Measurements from ENCODE around the gene FAM20C. TPM values are rescaled to one million over a fixed set of nuclear protein-coding genes. Genes with fewer than 3 reads are reported as not detected.

Gene FAM20C
- total and polyA plus RNA-seq, 2 of the 8 experiments (the other 6 are each of a cell fraction or from before 2014, with no cell fraction given), result 9.5 to 34.8 TPM

- H3K56ac ChIP-seq (replicated peaks; ENCODE audit: insufficient read length, low read depth, low read length), result no peak overlapping the region
- no peak overlapping the region for H2BK20ac ChIP-seq (ENCODE audit: low read length)
- DNase-seq (ENCODE audit: low read depth in 1 of 2, low spot score in 2 of 2) (no peak), FAIRE-seq (no peak)
- H3K4me3 ChIP-seq (ENCODE audit: extremely low read depth in 1 of 4, insufficient read depth in 2 of 4, low read depth in 3 of 4, low read length in 4 of 4), result no peak overlapping the region
- no peak overlapping the region; the same call in 1 of the 2 replicates for H4K8ac ChIP-seq (ENCODE audit: extremely low read depth, insufficient read depth, low read length)
- peaks cover 2% of the 10 kb centered on the region; the same call in 1 of the 2 replicates for H3K23me2 ChIP-seq (ENCODE audit: low read depth, low read length)
- H4K20me1 ChIP-seq (replicated peaks in 1 of 2; ENCODE audit: control insufficient read depth in 1 of 2, insufficient read depth in 2 of 2, low read length in 2 of 2), result peaks cover 0 to 14% of the 10 kb centered on the region in 2 experiments
- H3K9me3 ChIP-seq (ENCODE audit: insufficient read depth in 2 of 2, low read depth in 1 of 2, low read length in 1 of 2), result peaks cover under 1 to 2% of the 10 kb centered on the region in 2 experiments; a peak in 2 of 4 replicates
- H2BK12ac ChIP-seq (ENCODE audit: low read depth, low read length), result no peak overlapping the region
- H3K18ac ChIP-seq (ENCODE audit: extremely low read depth, low read length), result no peak overlapping the region
- no peak overlapping the region for H3K9ac ChIP-seq (replicated peaks in 1 of 4; ENCODE audit: extremely low read depth in 1 of 4, low read depth in 3 of 4, low read length in 3 of 4)
- H3K14ac ChIP-seq (ENCODE audit: insufficient read length), result no peak overlapping the region
- H2BK15ac ChIP-seq (ENCODE audit: low read length), result no peak overlapping the region
- TF ChIP-seq SIN3A (conservative IDR thresholded peaks at IDR 0.05 in 1 of 2, IDR thresholded peaks at IDR 0.05 in 1 of 2; ENCODE audit: low read depth in 1 of 2, low read length in 2 of 2) (no peak), BRCA1 (IDR thresholded peaks at IDR 0.05; ENCODE audit: low read depth, low read length) (no peak)
- no peak overlapping the region for H2BK120ac ChIP-seq (replicated peaks; ENCODE audit: low read depth, low read length)
- no peak overlapping the region for H3K4ac ChIP-seq (replicated peaks; ENCODE audit: insufficient read length, low read depth, low read length)
- no peak overlapping the region for H3K23ac ChIP-seq (ENCODE audit: insufficient read length)
- no peak overlapping the region for H3K27ac ChIP-seq (ENCODE audit: low read depth, low read length)
- H3K79me2 ChIP-seq (ENCODE audit: control insufficient read depth in 1 of 2, insufficient read depth in 2 of 2, low read length in 2 of 2), result peaks cover 0 to 13% of the 10 kb centered on the region in 2 experiments; a peak in 1 of 4 replicates
- H3K4me2 ChIP-seq (ENCODE audit: insufficient read depth in 1 of 2, low read depth in 2 of 2, low read length in 2 of 2), result no peak overlapping the region
- peaks cover 0 to 6% (median 0%) of the 10 kb centered on the region in 4 experiments; a peak in 1 of 7 replicates for H3K4me1 ChIP-seq (replicated peaks in 1 of 4; ENCODE audit: control insufficient read depth in 3 of 4, insufficient read depth in 4 of 4, low read length in 3 of 4)
- CTCF ChIA-PET (ENCODE audit: partially characterized antibody), result interaction anchor here (0.9 to 4.3 kb wide), 10 partner anchors 8 to 151 kb away, joined by 3 to 37 read pairs (median 4); no protein-coding TSS in a partner anchor
- no peak overlapping the region for H2AK5ac ChIP-seq (ENCODE audit: low read depth, low read length)
- H2BK5ac ChIP-seq (ENCODE audit: low read depth, low read length), result no peak overlapping the region
- H4K91ac ChIP-seq (replicated peaks; ENCODE audit: insufficient read length, low read length), result no peak overlapping the region
- no peak overlapping the region for H4K5ac ChIP-seq (ENCODE audit: insufficient read length, low read depth, low read length)
- no peak overlapping the region for H2AFZ ChIP-seq (ENCODE audit: low read length)
- peaks cover 4% of the 10 kb centered on the region for H3K79me1 ChIP-seq (ENCODE audit: low read depth, low read length)
- 92% methylated on average over 24 of the region's 24 CpGs; no CpG with 5 or more reads in 1 of the 2 experiments for WGBS, 2 experiments (ENCODE audit: extremely low coverage in 1 of 2, insufficient coverage in 1 of 2, insufficient read length in 1 of 2, insufficient replicate concordance in 2 of 2, low coverage in 1 of 2, low lambda C conversion rate in 2 of 2, missing lambda C conversion rate in 1 of 2)
- H3K27me3 ChIP-seq (replicated peaks in 1 of 4; ENCODE audit: control insufficient read depth in 3 of 4, extremely low read depth in 1 of 4, insufficient read depth in 3 of 4, low read length in 3 of 4), result no peaks in the 10 kb centered on the region
- POLR2A ChIA-PET (ENCODE audit: partially characterized antibody), result no interaction called here
- H3K36me3 ChIP-seq (ENCODE audit: control insufficient read depth in 2 of 4, insufficient read depth in 4 of 4, low read length in 3 of 4), result peaks cover 0 to 18% (median 4%) of the 10 kb centered on the region in 4 experiments; a peak in 4 of 8 replicates
Measured at GRCh38 chr7:209906-210305, 17.5 kb downstream of the FAM20C start.
